CD4-positive, alpha-beta T cell treated with Interleukin-1 beta for 1 hour (primary cell): Measurements from ENCODE around the gene PPP1R14B.
A peak's percentile ranks its signal among the peaks of the same experiment; 100 is the strongest.

ENCODE experiments used
- DNase-seq, 2 donors: peaks; one replicate each; pipeline ENCODE4 v3.0.0-alpha.2; 2020 to 2022

Gene PPP1R14B

GRCh38 chr11:64229744-64230170, 17.0 kb downstream of the PPP1R14B start:
- DNase-seq: no peak

- DNase-seq: no peak
These were observed 17.5 kb downstream of the PPP1R14B start for GRCh38 chr11:64229090-64229743.

GRCh38 chr11:64227405-64227956, 19.3 kb downstream of the PPP1R14B start:
- no peak for DNase-seq

- peak; percentile 69 to 70 for DNase-seq
These were observed 20.2 kb downstream of the PPP1R14B start for GRCh38 chr11:64226507-64227051.

GRCh38 chr11:64225608-64226506, 20.9 kb downstream of the PPP1R14B start, which contains the start of the genes NUDT22 and TRPT1:
NUDT22 (plus strand) TSS chr11:64226274; CDS start chr11:64226653, 379 bp downstream.
TRPT1 (minus strand) TSS chr11:64226186; CDS start chr11:64225860, 326 bp downstream.
- DNase-seq: peak; percentile 86 to 88

- DNase-seq: no peak
These were observed 21.7 kb downstream of the PPP1R14B start for GRCh38 chr11:64224891-64225607.

- no peak for DNase-seq
These were observed 22.4 kb downstream of the PPP1R14B start for GRCh38 chr11:64224151-64224890.

GRCh38 chr11:64223001-64223651, 23.6 kb downstream of the PPP1R14B start:
- DNase-seq: no peak

GRCh38 chr11:64222651-64223000, 24.1 kb downstream of the PPP1R14B start:
- no peak for DNase-seq

- no peak for DNase-seq
These were observed 25.9 kb downstream of the PPP1R14B start for GRCh38 chr11:64220798-64221197.

GRCh38 chr11:64220271-64220670, 26.5 kb downstream of the PPP1R14B start:
- no peak for DNase-seq

- DNase-seq: no peak
These were observed 27.0 kb downstream of the PPP1R14B start for GRCh38 chr11:64219755-64220154.

GRCh38 chr11:64219354-64219684, 27.4 kb downstream of the PPP1R14B start:
- DNase-seq: no peak

- DNase-seq: no peak
These were observed 28.0 kb downstream of the PPP1R14B start for GRCh38 chr11:64218628-64219353.

- no peak for DNase-seq
These were observed 29.9 kb downstream of the PPP1R14B start for GRCh38 chr11:64216879-64217278.

GRCh38 chr11:64211181-64211872, 35.4 kb downstream of the PPP1R14B start:
- no peak for DNase-seq

- DNase-seq: no peak
These were observed 36.3 kb downstream of the PPP1R14B start for GRCh38 chr11:64210301-64211020.

- no peak for DNase-seq
These were observed 37.2 kb downstream of the PPP1R14B start for GRCh38 chr11:64209563-64209843.

GRCh38 chr11:64208796-64209562, 37.8 kb downstream of the PPP1R14B start:
- no peak for DNase-seq
